NCI-H2081 treated with DMSO at 0.1 percent for 48 hours (cell line): ENCODE measurements around the gene SLC7A11.
A peak's percentile ranks its signal among the peaks of the same experiment; 100 is the strongest.

Experiments
- DNase-seq: peaks from one replicate; lab custom pipeline; 2025; lab: John Stamatoyannopoulos, UW

SLC7A11 gene

DNA sequence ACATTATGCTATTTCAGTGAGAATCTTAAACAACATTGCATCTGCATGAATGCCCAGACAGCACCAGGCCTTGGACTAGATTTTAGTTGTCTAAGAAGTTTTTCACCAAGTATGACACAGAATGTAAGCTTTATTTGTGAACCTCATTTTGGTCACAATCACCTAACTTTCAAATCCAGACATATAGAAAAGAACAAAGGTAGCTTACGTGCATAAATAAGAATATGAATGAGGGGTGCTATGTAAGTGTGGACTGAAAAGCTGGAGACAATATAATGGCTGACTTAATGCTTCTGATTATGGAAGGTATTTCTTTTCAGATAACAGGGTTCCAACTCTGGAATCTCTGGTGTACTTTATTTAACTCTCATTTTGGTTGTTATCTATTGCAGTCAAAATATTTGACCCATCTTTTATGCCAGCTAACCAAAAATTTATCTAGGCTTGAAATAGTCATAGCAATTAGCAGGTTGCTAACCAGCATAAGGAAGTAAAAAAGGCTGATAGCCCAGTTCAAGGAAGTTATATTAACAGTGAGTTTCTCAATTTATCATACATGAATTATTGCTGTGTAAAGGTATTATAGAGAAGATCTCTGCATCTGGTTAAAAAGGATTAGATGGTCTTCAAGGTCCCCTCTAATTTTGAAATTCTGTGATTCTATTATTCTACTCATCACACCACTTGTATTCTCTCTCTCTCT, 36.5 kb downstream of the SLC7A11 start:
- DNase-seq: no peak

DNA sequence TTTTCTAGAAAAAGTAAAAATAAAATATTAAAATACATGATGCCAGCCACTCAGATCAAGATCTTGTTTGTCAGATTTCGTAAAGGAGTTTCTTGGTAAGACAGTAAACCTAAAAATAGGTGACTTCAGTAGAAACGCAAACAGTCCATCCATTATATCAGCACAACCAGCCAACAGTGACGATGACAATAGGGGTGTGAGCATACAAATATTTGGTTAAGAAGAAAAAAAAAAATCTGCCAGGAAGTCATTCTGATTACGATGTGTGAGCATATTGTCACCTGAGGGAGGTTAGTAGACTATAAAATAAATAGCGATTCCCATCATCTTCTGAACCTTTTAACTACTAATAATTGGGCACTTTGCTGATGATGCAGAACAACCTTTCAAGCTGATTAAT, 37.6 kb downstream of the SLC7A11 start:
- peak; percentile 74 for DNase-seq

DNA sequence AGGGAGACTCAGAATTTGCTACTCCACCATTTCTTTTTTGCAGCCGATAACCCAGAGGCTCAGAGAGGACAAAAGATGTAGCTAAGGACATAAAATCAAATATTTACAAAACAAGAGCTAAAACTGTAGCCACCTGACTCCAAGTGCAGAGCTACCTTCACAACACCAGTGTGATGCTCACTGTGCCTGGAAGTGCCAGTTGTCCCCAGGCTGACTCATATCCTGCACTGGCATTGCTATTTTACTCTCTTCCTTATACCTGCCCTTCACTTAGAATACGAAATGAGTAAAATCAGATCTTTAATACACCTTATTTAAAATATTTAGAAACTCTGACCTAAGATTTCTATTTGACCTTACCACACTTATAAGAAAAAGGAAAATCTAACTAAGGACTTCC, 39.5 kb downstream of the SLC7A11 start:
- no peak for DNase-seq

DNA sequence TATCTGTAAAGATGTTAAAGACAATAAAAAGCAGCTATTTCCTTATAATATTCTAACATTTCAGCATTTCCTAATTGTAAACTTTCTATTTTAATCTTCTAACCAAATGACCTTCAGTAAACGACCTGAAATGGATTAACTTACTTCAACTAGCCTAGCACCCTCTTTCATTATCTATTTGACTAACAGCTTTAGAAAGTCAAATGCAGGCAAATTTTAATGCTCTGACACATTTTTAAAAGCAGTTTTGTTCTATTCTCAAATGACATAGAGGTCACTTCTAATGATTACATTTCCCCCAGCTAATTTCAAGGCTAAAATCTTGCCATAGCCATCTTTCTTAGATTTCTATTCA, 41.9 kb downstream of the SLC7A11 start:
- no peak for DNase-seq

DNA sequence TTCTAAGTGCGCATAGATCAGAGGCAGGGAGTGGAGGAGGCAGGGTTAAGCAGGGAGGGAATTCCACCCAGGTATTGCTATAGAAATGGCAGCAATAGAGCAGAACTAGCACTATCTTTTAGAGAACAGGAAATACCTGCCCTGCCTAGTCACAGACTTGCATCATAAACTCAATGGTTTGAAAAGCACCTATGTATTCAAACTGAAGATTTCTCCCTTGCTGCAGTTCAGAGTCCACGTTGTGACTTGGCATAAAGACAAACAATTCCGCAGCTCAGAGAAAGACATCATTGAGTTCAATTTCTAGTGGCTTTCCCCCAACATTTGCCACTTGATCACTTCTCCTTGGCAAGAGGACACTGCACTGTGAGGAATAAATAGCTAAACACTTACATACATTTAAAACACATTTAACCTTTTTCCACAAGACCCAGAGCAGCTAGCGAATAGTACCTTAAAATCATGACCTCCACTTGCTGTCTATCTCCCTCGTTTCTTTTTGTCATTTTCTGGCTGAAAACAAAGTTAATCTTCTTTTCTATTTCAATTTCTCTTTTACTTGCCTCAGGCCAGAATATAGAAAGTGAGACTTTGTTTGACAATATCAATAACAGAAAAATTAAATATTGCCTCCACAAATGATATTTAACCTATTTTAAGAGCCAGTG, 42.4 kb downstream of the SLC7A11 start:
- no peak for DNase-seq

DNA sequence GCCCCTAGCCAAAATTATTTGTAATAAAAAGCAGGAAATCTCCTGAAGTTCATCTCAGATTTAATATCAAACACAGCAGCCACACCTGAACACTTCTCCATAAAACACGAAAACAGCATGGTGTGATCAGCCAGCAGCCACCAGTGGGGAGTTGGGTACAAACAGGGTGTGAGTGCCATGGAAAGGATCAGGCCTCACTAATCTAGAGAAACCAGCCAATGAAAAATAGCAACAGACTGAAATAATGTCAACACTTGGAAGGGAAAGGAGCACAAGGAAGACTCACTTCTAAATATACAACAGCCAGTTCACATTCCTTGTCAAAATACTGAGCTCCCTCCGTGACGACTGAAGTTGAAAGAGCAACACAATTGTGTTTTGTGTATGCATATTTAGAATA, 46.0 kb downstream of the SLC7A11 start:
- DNase-seq: no peak

DNA sequence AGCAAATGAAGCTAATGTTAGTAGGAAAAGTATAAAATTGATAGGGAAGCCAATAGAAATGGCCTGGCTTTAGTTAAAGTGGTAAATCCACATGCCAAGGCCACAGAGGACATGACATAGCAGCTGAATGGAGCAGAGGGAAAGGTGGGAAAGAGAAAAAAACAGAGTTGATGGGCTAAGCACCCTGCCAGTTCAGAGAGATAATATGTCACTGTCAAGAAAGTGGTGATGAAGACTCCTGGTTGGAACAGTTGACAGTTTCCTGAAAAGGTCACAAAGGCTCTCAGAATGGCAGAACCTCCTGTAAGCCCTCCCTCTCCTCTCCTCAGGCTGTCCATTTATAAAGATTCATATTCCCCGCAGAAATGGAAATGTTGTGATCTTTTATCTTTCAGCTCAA, 48.2 kb downstream of the SLC7A11 start:
- DNase-seq: no peak

DNA sequence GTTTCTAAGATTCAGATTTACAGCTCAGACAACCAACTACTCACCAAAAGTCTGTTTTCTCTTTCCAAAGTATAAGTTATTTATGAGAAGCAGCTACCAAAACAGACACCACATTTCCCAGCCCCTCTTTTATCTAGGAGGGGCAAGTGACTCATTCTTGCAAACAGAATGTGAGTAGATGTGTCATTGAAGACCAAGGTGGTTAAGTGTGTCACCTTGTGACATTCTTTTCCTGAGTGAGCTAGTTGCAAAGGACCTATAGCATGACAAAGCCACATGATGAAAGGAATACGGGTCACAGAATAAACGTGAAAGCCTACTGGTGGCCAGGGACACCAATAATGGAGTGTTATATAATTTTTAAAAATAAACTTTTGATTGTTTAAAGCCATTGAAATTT, 50.0 kb downstream of the SLC7A11 start:
- no peak for DNase-seq

DNA sequence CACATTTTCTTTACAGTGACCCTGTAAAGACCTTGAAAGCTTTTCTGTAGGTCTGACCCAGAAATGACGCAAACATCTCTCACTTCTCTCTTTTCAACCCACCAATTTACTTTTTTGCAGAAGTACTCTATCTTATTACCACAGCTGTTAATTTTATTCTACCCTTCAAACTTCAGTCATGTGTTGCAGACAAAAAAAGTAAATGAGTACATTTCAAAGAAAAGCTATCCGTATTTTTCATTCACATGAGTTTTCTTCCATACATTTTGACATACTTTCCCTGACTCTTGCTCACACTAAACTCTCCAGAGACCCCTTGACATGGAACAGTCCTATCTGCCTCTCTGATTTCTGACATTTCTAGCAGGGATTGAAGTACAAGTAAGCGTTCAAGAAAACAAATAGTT, 51.7 kb downstream of the SLC7A11 start:
- DNase-seq: no peak

DNA sequence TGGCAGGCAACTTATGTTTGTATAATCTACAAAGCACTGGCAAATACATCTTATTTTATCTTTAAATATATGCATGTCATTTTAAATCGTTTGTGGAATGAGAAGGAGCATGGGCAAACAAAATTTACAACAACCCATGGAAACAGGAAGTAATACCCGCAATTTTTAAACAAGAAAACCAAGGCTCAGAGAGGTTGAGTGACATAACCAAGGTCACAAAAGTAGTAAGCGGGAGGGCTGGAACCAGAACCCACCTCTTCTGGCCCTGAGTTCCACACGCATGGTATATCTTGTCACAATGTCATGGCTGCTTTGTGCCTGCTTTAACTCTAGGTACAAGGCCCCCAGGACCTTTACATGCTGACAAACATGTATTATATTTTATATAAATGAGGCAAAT, 52.9 kb downstream of the SLC7A11 start:
- no peak for DNase-seq

DNA sequence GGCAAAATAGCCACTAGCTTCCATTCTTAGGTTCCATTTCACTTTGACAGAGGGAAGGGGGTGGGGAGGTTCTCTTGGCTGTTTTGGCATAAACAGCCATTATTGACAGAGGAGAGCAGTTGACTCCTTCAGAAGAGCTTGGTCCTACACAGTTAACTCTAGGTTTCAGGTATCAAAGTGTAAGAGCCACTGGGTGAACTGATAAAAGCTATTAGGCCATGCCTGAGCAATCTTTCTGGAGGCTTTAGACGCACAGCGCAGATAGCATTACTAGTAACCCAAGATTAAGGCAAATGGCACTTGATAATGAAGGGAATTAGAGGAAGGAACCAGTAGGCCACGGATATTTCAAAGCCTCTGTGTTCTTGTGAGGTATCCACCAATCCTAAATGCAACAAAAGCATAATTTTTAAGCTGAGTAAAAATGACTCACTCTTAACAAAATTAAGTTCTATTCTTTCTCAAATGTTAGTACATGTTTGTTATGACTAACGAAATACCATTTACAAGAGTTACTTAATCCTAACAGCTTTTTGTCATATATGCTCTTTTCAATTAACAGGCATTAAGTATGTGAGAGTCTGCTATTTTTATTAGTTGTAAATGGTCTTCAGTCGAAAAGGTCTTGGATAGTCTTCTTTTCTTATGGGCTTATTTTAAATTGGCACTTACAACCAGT, 53.6 kb downstream of the SLC7A11 start:
- no peak for DNase-seq

DNA sequence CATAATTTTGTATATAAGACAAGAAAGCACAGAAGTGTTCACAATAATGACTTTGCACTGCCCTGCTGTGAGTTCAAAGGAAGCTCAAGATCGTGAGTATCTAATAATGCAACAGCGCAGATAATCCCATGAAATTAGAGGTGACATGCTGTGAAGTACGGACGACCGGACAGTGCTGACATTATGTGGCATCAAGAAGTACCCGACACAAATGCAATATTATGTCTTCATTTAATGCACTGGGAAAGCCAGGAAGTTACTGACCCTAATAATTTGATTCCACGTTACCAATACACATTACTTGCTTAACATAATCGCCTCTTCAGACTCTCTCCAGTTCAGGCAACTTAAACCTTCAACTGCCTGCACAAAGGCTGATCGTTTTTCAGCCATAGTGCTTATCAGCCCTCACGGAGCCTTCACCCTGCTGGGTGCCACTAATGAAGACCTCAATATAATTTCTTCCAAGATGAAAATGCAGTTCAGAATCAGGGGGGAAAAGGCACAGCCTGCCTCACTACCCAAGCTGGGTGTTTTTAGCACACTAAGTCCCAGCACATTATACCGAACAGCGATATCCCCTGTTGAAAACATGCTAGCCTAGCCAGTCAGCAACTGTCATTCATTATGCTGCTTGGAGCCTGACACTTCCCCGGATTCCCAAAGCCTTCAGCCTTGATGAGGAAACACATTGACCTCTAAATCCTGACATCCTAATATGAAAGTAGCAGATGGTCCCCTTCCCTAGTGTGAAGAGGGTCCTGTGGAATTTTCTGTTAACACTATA, 56.1 kb downstream of the SLC7A11 start:
- no peak for DNase-seq

DNA sequence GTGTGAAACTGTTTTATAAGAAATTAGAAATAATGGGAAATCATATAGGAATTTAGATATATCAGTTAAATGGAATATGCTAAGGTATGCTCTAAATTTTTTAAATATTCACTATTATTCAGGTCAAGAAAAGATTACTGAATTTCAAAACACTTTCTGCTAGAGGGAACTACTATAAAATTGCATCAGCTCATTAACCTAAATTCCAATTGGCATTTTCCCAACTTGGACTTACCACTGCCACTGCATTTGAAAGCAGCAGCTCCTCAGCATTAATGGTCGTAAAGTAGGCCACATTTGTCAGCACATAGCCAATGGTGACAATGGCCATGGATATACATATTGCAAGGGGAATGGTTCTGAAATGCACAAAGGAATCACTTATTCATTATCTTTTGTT, 57.3 kb downstream of the SLC7A11 start:
- no peak for DNase-seq

DNA sequence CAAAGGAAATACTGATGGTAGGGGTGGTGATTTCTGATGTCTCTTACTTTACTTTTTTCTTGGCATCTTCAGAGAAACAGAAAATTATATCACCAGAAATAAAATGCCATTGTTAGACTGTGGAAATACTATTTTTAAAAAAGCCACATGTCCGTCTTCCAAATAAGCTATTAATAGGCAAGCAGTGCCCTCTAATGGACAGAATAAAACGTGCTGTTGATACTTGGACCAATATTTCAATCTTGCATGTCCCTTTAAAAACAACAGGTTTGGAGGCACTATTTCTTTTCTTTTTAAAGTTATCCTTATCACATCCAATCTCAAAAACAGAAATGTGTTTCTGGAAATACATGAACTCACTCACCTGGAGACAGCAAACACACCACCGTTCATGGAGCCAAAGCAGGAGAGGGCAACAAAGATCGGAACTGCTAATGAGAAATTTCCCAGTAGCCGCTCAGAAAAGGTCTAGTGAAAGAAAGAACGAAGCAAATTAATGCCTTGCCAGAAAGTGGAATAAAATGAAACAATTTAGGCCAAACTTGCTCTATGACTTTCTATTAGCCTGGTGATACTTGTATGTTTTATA, 59.2 kb downstream of the SLC7A11 start:
- DNase-seq: peak; percentile 11

DNA sequence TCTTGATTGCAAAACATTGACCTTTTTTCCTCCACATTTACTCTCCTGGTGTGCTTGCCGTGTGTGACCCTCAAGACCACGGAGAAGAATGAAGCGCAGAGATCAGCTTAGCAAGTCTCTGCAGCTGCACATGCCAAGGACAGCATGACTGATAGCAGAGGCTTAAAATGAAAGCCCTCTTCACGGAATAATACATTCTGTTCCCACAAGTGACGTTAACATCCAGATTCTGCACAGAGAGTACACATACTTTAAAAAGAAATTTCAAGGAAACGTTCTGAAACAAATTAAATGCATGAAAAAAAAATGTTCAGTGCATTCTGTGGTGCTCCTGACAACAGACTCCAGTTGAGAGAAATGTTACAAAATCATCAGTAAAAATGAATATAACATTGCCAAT, 60.9 kb downstream of the SLC7A11 start:
- no peak for DNase-seq

DNA sequence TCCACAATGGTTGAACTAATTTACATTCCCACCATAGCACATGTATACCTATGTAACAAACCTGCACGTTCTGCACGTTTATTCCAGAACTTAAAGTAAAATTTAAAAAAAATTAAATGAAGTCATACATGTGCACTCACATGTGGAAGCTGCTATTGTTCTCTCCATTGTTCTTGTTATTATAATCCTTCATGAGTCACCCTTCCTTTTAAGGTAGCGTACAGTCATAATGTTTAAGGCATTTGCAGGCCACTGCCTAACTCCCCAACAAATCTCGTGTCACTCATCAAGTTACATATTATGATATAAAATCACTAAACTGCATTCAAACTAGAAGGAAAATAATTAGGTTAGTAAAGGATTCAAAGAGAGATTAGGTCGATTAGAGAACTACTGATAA, 63.6 kb downstream of the SLC7A11 start:
- DNase-seq: no peak

DNA sequence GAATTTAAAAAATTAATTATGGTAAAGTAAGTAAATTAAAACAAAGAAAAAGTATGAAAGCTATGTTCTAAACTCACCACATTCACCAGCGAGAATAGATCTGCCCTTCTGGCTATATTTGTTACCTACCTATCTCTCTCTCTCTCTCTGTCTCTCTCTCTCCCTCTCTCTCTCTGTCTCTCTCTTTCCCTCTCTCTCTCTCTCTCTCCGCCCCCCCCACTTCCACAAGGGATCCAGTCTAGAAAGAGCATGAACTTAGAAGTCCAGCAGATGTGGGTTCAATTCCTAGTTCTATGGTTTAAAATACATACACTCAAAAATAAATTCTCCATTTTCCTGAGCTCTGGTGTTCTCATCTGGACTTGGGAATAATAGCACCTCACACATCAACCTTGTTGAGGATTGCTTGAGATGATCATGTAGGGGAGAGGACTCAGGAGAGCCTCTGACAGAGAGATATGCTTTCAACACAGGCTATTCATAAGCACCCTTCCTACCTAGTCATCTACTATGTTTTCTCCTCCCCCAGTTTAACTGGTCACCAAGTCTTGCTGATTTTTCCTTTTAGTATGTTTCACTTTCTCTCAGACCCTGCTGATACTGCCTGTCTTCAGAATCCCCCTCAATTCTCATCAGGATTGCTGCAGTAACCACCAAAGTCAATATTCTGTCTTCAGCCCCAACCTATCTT, 64.7 kb downstream of the SLC7A11 start:
- no peak for DNase-seq

DNA sequence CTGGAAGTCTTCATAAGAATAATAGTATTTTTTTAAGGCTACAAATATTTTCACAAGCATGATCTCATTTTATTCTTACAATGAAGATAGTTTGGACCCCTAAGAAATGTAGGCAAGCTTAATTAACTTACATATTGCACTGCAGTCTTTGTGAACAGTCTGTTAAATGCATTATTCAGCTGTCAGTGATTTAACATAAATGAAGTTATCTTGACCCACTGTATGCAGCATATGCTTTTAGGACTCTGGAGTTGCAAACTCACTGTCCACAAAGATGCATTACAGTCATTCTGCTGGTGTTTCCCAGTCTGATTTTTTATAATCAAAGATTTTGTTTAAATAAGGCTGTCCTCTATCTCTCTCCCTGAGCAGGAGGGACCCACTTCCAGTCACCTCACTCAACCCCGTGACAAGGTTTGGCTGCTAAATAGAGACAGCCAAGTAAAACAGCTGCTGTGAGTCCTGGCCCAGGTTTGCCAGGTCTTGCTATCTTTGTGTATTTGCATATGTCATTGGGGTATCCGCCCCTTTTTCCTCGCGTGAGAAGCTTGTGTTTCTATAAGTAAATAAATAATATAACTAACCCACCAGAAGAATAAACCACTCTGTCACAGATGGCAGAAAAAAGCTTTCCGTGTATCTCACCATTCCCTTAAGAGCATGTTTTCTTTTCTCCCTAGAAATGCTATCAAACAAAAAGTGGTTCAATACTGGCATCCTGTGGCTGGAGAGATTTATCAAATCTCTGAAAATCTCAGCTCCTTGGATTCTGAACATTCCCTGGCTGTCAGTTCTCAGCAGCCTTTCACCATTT, 67.0 kb downstream of the SLC7A11 start:
- DNase-seq: peak; percentile 69

DNA sequence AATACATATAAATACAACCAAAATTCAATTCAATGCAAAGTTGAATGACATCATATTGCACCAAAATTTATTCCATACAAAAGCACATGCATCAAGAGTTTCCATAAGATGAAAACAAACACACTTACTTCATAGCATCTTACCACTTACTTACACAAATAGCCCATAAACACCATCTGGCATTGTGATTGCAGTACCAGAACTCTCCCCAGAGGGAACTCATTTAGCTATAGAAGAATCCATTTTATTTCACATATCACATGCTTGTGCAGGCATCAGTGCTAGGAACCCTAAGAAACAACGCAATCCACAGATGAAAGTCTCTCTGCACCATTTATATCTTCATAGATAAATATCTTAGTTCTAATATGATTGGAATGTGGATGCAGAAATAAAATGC, 77.9 kb downstream of the SLC7A11 start:
- no peak for DNase-seq

DNA sequence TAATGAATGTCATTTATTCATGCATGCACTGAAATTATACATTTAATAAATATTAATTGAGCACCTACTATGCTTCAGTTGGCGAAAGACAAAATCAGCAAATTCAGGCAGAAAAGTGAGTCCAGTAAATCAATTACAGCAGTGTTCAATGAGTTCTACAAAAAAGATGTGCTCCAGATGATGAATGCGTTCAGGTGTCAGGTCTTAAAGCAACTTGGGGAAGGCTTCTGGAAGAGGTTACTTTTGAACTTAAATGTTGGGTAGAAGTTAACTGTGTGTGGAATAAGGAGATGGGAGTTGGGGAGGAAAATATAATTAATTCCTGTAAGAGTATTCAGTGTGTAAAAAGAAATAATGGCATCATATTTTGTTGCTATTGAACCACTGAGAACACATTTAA, 79.0 kb downstream of the SLC7A11 start:
- DNase-seq: no peak

DNA sequence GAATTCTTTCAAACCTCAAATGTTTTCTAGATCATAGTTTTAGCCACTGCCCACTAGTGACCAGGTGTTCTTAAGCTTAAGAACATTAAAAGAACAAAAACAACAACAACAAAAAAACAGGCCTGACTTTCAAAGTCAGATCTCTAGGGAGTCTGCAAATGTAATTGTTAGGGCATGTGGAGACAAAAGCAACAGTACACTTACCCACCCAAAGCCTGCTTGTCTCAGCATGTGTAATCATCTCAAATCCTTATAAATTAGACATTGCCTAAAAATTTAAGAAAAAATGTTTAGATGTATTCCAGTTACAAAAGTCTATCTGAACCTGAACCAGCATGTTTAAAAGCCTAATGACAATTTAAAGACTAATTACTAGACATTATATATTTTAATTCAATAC, 79.9 kb downstream of the SLC7A11 start:
- no peak for DNase-seq
